HepG2 (cell line): ENCODE results near the gene NVL.

ENCODE experiments used
- ATF3 ChIP-seq: sonication (generic); formaldehyde crosslinking; IDR thresholded peaks from 2 replicates; pipeline ENCODE4 v1.4.0; 2020; ENCODE audit warnings: missing genetic modification reagents
- EZH2 ChIP-seq: conservative IDR thresholded peaks from 2 replicates; pipeline ENCODE4 v1.6.1; 2012; ENCODE audit warnings: mild to moderate bottlenecking, low read depth, low read length, moderate library complexity
- HOXA9 ChIP-seq: sonication (generic); formaldehyde crosslinking; IDR thresholded peaks from 2 replicates; pipeline ENCODE4 v1.8.1; 2022; ENCODE audit warnings: missing genetic modification reagents, mild to moderate bottlenecking, moderate library complexity, borderline replicate concordance
- KDM1A ChIP-seq: IDR thresholded peaks from 2 replicates; pipeline ENCODE4 v1.6.1; 2016; ENCODE audit warnings: missing compliant biosample characterization
- KLF6 ChIP-seq: IDR thresholded peaks from 2 replicates; pipeline ENCODE4 v1.8.0; 2016; ENCODE audit warnings: missing biosample characterization, missing genetic modification reagents
- TAF1 ChIP-seq: sonication (generic); formaldehyde crosslinking; IDR thresholded peaks from 2 replicates; pipeline ENCODE4 v1.4.0; 2020; ENCODE audit warnings: missing genetic modification reagents
- USF2 ChIP-seq, 2 experiments: sonication (generic) in 1 of 2; formaldehyde crosslinking in 1 of 2; IDR thresholded peaks; 2 replicates each; pipeline versions ENCODE4 v1.5.1 to v1.6.1; 2011 to 2020; ENCODE audit warnings: borderline replicate concordance in 1 of 2, low read depth in 1 of 2, low read length in 1 of 2, mild to moderate bottlenecking in 1 of 2, missing genetic modification reagents in 1 of 2, moderate library complexity in 1 of 2
- ZFP36 ChIP-seq: fragments of 150-350 bp; IDR thresholded peaks from 2 replicates; pipeline ENCODE4 v1.6.1; 2018; ENCODE audit warnings: borderline replicate concordance, low read length, low read depth; ENCODE audit not compliant: partially characterized antibody
- ZNF280D ChIP-seq: sonication (generic); formaldehyde crosslinking; IDR thresholded peaks from 2 replicates; pipeline ENCODE4 v1.5.1; 2020; ENCODE audit warnings: mild to moderate bottlenecking, missing genetic modification reagents
- ZNF350 ChIP-seq: sonication (generic); formaldehyde crosslinking; IDR thresholded peaks from 2 replicates; pipeline ENCODE4 v1.4.0; 2020; ENCODE audit warnings: mild to moderate bottlenecking, low read depth, missing genetic modification reagents, borderline replicate concordance

GRCh38 chr1:224333939-224334786 is 4.2 kb upstream of the NVL start:
- no peak for TF ChIP-seq HOXA9
- TF ChIP-seq EZH2, result no peak
- no peak for TF ChIP-seq ZNF280D (CRISPR knock-in tag)
- no peak for TF ChIP-seq ATF3 (CRISPR knock-in tag)
- no peak for TF ChIP-seq TAF1 (CRISPR knock-in tag)
- no peak for TF ChIP-seq USF2 (IDR thresholded peaks at IDR 0.05; ENCODE audit: low read depth, low read length)
- TF ChIP-seq USF2 (CRISPR knock-in tag; IDR thresholded peaks at IDR 0.05; ENCODE audit: borderline replicate concordance), result no peak
- no peak for TF ChIP-seq KLF6 (CRISPR knock-in tag)
- no peak for TF ChIP-seq KDM1A (CRISPR knock-in tag)
- TF ChIP-seq ZFP36, result no peak
- TF ChIP-seq ZNF350 (CRISPR knock-in tag), result no peak
